A549 treated with CpdA at 1 μM for 4 hours (cell line): ENCODE measurements around the gene SLCO6A1. TPM values are rescaled to one million over a fixed set of nuclear protein-coding genes. Genes with fewer than 3 reads are reported as not detected.

Experiments used
- total RNA-seq: library from RNA; stranded (reverse); fragments of 200-300 nt; extraction: Qiagen RNA extraction; gene quantifications from 5 replicates; pipeline ENCODE4 v1.2.3, GENCODE V29; 2022; ENCODE audit warnings: low read depth

Gene SLCO6A1, protein sequence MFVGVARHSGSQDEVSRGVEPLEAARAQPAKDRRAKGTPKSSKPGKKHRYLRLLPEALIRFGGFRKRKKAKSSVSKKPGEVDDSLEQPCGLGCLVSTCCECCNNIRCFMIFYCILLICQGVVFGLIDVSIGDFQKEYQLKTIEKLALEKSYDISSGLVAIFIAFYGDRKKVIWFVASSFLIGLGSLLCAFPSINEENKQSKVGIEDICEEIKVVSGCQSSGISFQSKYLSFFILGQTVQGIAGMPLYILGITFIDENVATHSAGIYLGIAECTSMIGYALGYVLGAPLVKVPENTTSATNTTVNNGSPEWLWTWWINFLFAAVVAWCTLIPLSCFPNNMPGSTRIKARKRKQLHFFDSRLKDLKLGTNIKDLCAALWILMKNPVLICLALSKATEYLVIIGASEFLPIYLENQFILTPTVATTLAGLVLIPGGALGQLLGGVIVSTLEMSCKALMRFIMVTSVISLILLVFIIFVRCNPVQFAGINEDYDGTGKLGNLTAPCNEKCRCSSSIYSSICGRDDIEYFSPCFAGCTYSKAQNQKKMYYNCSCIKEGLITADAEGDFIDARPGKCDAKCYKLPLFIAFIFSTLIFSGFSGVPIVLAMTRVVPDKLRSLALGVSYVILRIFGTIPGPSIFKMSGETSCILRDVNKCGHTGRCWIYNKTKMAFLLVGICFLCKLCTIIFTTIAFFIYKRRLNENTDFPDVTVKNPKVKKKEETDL
- total RNA-seq = not detected in 5 replicates

DNA sequence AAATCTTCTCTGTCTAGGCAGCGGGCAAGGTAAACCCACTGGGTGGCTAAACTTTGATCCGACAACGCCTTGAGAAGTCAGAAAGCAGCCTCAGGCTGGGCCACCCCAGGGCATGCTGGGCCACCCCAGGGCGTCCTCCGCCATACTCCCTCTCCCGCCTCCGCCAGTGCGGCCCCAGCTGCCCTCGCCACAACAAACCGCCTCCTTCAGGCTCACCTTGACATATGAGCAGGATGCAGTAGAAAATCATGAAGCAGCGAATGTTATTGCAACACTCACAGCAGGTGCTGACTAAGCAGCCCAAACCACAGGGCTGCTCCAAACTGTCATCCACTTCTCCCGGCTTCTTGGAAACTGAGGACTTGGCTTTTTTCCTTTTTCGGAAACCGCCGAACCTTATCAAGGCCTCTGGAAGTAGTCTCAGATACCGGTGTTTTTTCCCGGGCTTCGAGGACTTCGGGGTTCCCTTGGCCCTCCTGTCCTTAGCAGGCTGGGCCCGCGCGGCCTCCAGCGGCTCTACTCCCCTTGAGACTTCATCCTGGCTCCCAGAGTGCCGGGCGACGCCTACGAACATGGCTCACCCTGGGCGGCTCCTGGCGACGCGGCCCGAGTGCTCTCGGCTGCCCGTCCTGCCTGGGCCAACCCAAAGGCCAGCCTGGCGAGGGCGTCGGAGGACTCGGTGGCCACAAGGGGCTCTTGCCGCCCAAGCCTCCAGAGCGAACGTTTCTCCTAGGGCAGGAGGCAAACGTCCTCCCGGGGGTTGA is at the start of gene SLCO6A1:
SLCO6A1 (minus strand) TSS at position 731 of the 764 bp plus-strand sequence; CDS start at position 574, 157 bp downstream.

Other genes starting within 250 kb of the SLCO6A1 start
- not detected in 5 replicates for gene SLCO4C1, start 202.7 kb downstream of the SLCO6A1 start, total RNA-seq